Osteoblast (primary cell): ENCODE results near the gene CADPS. TPM values are rescaled to one million over a fixed set of nuclear protein-coding genes. Genes with fewer than 3 reads are reported as not detected.

ENCODE experiments used
- DNase-seq: peaks from one replicate; pipeline ENCODE4 v3.0.0; 2011; ENCODE audit warnings: low spot score, mixed read lengths; ENCODE audit not compliant: insufficient read length; ENCODE audit errors: missing footprints
- H2AFZ ChIP-seq: 2 replicates; pipeline ENCODE4 v1.6.0; 2011; ENCODE audit warnings: mild to moderate bottlenecking, low read length
- H3K27ac ChIP-seq: 2 replicates; pipeline ENCODE4 v1.5.1; 2011; ENCODE audit warnings: mild to moderate bottlenecking, low read depth, low read length, moderate library complexity
- H3K27me3 ChIP-seq: 2 replicates; pipeline ENCODE4 v1.6.0; 2012; ENCODE audit warnings: mild to moderate bottlenecking, control low read depth, inconsistent platforms, low read length, moderate library complexity; ENCODE audit not compliant: insufficient read depth
- H3K36me3 ChIP-seq: 2 replicates; pipeline ENCODE4 v1.5.1; 2011; ENCODE audit warnings: mild to moderate bottlenecking, low read length, control low read depth, moderate library complexity; ENCODE audit not compliant: insufficient read depth
- H3K4me1 ChIP-seq: 2 replicates; pipeline ENCODE4 v1.5.1; 2011; ENCODE audit warnings: mild to moderate bottlenecking, low read length, control low read depth, moderate library complexity; ENCODE audit not compliant: insufficient read depth
- H3K4me2 ChIP-seq: 2 replicates; pipeline ENCODE4 v1.6.0; 2011; ENCODE audit warnings: mild to moderate bottlenecking, low read length; ENCODE audit not compliant: insufficient read depth
- H3K4me3 ChIP-seq: fragments of 200-600 bp; sonication (generic); 3 replicates; pipeline ENCODE4 v1.5.1; 2012; ENCODE audit warnings: mild to moderate bottlenecking, low read length, inconsistent platforms; ENCODE audit not compliant: insufficient read depth
- H3K79me2 ChIP-seq: 2 replicates; pipeline ENCODE4 v1.6.0; 2012; ENCODE audit warnings: mild to moderate bottlenecking, low read length, control low read depth, inconsistent platforms; ENCODE audit not compliant: insufficient read depth
- H3K9me3 ChIP-seq: 2 replicates; pipeline ENCODE4 v1.5.1; 2011; ENCODE audit warnings: low read depth, low read length, control low read depth
- H4K20me1 ChIP-seq: 2 replicates; pipeline ENCODE4 v1.6.0; 2012; ENCODE audit warnings: mild to moderate bottlenecking, low read length, control low read depth; ENCODE audit not compliant: insufficient read depth
- total RNA-seq: library from RNA; depleted of rRNA; stranded (reverse); fragments of >200 nt; gene quantifications from 2 replicates; pipeline ENCODE4 v1.2.3, GENCODE V29; 2012
- TF ChIP-seq, protein P1 (sequence below): IDR thresholded peaks from 2 replicates; pipeline ENCODE4 v1.5.1; 2011; ENCODE audit warnings: mild to moderate bottlenecking, low read depth, low read length, moderate library complexity; ENCODE audit errors: extremely low read depth

The CADPS gene
- total RNA-seq, 1 donor, result not detected

DNA sequence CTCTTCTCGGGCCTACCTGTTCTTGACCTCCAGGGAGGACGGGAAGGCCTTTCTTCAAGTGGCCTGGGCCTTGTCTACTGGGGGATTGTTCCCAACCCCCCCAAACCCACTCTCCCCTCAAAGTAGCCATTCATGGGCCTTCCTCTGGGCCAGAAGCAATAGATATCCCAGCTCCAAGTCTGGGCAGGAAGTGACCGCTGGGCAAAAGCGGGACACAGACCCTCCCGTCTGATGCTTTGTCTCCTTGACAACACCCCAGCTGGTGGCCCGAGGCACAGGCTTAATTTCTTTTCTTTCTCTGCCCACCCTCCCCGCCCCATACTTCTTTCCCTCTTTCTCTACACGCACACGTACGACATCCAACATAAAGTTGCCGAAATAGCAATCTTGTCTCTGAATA lies 460.4 kb downstream of the CADPS start:
- Histone ChIP-seq H3K4me3 (no peak overlapping the region), H3K27me3 (no peaks in the 10 kb centered on the region), H3K4me1 (no peaks in the 10 kb centered on the region), H4K20me1 (no peaks in the 10 kb centered on the region), H3K79me2 (no peaks in the 10 kb centered on the region), H2AFZ (no peak overlapping the region), H3K9me3 (no peaks in the 10 kb centered on the region), H3K4me2 (no peak overlapping the region), H3K27ac (no peak overlapping the region), H3K36me3 (no peaks in the 10 kb centered on the region)
- no peak for DNase-seq
- TF ChIP-seq, protein P1, sequence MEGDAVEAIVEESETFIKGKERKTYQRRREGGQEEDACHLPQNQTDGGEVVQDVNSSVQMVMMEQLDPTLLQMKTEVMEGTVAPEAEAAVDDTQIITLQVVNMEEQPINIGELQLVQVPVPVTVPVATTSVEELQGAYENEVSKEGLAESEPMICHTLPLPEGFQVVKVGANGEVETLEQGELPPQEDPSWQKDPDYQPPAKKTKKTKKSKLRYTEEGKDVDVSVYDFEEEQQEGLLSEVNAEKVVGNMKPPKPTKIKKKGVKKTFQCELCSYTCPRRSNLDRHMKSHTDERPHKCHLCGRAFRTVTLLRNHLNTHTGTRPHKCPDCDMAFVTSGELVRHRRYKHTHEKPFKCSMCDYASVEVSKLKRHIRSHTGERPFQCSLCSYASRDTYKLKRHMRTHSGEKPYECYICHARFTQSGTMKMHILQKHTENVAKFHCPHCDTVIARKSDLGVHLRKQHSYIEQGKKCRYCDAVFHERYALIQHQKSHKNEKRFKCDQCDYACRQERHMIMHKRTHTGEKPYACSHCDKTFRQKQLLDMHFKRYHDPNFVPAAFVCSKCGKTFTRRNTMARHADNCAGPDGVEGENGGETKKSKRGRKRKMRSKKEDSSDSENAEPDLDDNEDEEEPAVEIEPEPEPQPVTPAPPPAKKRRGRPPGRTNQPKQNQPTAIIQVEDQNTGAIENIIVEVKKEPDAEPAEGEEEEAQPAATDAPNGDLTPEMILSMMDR, result no peak

DNA sequence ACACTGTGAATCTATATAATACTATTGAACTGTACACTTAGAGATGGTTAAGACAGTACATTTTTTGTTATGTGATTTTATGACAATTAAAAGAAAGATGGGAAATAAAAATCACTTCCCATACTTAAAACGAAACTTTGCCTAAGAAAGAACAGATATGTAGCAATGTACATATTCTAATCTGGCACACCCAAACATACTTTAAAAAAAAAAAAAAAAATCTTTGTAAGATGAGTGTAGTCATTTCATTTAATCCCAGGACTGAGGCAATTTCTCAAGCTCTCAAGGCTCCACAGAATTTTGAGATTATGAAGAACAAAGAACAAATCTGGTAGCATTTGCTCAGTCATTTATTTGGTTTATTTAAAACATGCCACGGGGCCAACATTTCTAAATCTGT lies 461.5 kb downstream of the CADPS start:
- Histone ChIP-seq H3K4me2 (no peak overlapping the region), H3K79me2 (no peaks in the 10 kb centered on the region)
- DNase-seq, result no peak

DNA sequence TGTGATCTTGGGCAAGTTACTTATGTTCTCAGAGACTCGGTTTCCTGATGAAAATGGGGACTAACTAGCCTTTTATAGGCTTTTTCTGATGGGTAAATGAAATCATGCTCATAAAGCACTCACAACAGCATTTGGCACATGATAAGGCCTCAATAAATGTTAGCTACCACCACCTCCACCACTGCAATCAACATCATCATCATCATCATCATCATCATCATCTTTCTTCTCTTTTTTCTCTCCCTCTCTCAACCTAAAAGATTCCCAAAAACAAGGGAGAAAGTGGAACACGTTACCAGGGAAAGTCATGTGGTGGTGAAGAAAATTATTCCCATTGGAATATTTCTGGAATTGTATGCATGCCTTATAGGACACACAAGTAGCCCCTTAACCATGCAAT lies 468.3 kb downstream of the CADPS start:
- Histone ChIP-seq H3K27me3 (peaks cover 3% of the 10 kb centered on the region), H3K79me2 (no peaks in the 10 kb centered on the region), H3K36me3 (no peaks in the 10 kb centered on the region), H3K27ac (no peak overlapping the region), H3K4me1 (no peaks in the 10 kb centered on the region), H3K4me2 (no peak overlapping the region), H3K4me3 (no peak overlapping the region), H3K9me3 (no peaks in the 10 kb centered on the region), H4K20me1 (no peaks in the 10 kb centered on the region), H2AFZ (no peak overlapping the region)
- DNase-seq, result no peak
- TF ChIP-seq, protein P1, result no peak

More for the DNA sequence above, 461.5 kb downstream of the CADPS start:
- no peak overlapping the region for H2AFZ ChIP-seq
- no peaks in the 10 kb centered on the region for H3K36me3 ChIP-seq
- TF ChIP-seq, protein P1, result no peak
- H3K27me3 ChIP-seq, result no peaks in the 10 kb centered on the region
- no peaks in the 10 kb centered on the region for H3K4me1 ChIP-seq
- H3K9me3 ChIP-seq, result no peaks in the 10 kb centered on the region
- H3K4me3 ChIP-seq, result no peak overlapping the region
- H3K27ac ChIP-seq, result no peak overlapping the region
- no peaks in the 10 kb centered on the region for H4K20me1 ChIP-seq

GRCh38 chr3:62405566-62405965 lies 469.6 kb downstream of the CADPS start:
- H3K4me2 ChIP-seq, result no peak overlapping the region
- no peaks in the 10 kb centered on the region for H3K9me3 ChIP-seq
- H3K27me3 ChIP-seq, result peaks cover 3% of the 10 kb centered on the region
- TF ChIP-seq, protein P1, result no peak
- no peaks in the 10 kb centered on the region for H4K20me1 ChIP-seq
- no peaks in the 10 kb centered on the region for H3K79me2 ChIP-seq
- H3K36me3 ChIP-seq, result no peaks in the 10 kb centered on the region
- H3K27ac ChIP-seq, result no peak overlapping the region
- DNase-seq, result no peak
- no peak overlapping the region for H3K4me3 ChIP-seq
- H2AFZ ChIP-seq, result no peak overlapping the region
- no peaks in the 10 kb centered on the region for H3K4me1 ChIP-seq
